GM12891 (cell line): ENCODE results near the gene CDC42EP3.
A peak's percentile ranks its signal among the peaks of the same experiment; 100 is the strongest.

Experiments
- DNase-seq: peaks from one replicate; pipeline ENCODE4 v3.0.0; 2011; ENCODE audit warnings: low spot score; ENCODE audit not compliant: insufficient read length
- FAIRE-seq: peaks from 2 replicates; lab custom pipeline; 2011; peaks lifted over from hg19 to GRCh38; lab: Jason Lieb, UNC
- PAX5 ChIP-seq: IDR thresholded peaks from 2 replicates; pipeline ENCODE4 v1.6.1; 2011; ENCODE audit warnings: low read length, moderate library complexity, mild to moderate bottlenecking; ENCODE audit not compliant: insufficient read depth, severe bottlenecking
- POLR2A ChIP-seq: IDR thresholded peaks from 2 replicates; pipeline ENCODE4 v1.6.1; 2011; ENCODE audit warnings: low read depth, low read length, control low read depth
- POLR2AphosphoS5 ChIP-seq: IDR thresholded peaks from 2 replicates; pipeline ENCODE4 v1.6.1; 2011; ENCODE audit warnings: low read depth, low read length, control low read depth
- POU2F2 ChIP-seq: IDR thresholded peaks from 2 replicates; pipeline ENCODE4 v1.6.1; 2011; ENCODE audit warnings: low read depth, mild to moderate bottlenecking, control low read depth, low read length, moderate library complexity
- SPI1 ChIP-seq: IDR thresholded peaks from 2 replicates; pipeline ENCODE4 v1.6.1; 2011; ENCODE audit warnings: low read depth, low read length, control low read depth
- TAF1 ChIP-seq: IDR thresholded peaks from 2 replicates; pipeline ENCODE4 v1.6.1; 2011; ENCODE audit warnings: low read depth, low read length, control low read depth

The CDC42EP3 gene

DNA sequence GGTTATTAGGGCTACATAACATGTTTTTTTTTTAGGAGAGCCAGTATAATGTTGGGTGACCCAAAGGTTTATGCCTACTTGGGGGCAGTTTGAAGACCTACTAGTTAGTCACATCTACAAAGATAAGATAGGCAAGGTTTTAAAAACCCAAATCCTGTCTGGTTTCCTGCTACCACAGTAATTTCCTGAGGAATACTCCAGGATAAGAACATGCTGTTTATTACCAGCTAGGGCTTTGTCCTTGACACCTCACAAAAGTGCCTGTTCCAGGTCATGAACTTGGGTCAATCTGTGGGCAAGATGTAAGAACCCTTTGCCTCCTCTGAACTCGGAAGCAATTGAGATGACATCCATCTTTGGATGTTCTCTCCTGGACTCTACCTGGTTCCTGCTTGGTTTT lies 38.2 kb downstream of the CDC42EP3 start:
- DNase-seq (no peak), FAIRE-seq (peak; percentile 54)
- no peak for TF ChIP-seq POLR2AphosphoS5
- TF ChIP-seq TAF1, result no peak
- no peak for TF ChIP-seq SPI1
- no peak for TF ChIP-seq POU2F2
- TF ChIP-seq POLR2A, result no peak

DNA sequence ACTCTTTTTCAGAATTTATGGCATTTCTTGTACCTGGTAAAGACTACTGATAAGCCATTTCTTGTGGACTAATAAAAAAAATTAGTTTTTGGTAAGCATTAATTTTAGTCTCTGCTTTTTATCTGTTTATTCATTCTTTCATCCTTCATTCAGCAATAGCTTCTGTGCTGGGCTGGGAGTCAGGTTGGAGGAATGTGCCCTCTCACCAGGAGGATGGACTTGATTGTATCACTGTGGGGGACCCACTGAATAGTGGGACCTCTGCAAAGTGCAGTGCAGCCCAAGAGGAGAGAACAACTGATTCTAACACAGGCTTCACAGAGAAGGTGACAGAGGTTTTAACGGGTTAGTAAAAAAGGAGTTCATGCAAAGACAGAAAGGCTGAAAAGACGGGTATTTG lies 39.1 kb downstream of the CDC42EP3 start:
- no peak for DNase-seq
- no peak for TF ChIP-seq PAX5
- TF ChIP-seq SPI1, result no peak
- TF ChIP-seq POU2F2, result no peak
- no peak for TF ChIP-seq POLR2A
- no peak for TF ChIP-seq POLR2AphosphoS5
- no peak for TF ChIP-seq TAF1
- FAIRE-seq, result no peak

DNA sequence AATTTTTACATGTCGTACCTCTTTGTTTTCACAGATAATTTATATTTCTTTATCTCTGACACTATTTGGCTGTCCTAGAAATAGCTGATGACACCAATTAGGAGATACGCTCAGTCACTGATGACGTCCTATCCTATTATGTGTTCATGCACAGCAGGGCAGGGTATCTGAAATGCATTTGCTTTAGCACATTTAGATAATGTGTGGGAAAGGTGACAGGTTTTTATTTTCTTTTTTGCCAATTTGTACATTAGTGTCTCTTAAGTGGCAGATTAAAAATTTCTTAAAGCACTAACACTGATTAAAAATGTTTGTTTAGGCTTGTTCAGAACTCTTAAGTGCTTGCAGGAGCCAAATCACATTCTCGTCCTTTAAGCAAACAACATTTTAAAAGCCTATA lies 39.7 kb downstream of the CDC42EP3 start:
- FAIRE-seq (no peak), DNase-seq (no peak)

DNA sequence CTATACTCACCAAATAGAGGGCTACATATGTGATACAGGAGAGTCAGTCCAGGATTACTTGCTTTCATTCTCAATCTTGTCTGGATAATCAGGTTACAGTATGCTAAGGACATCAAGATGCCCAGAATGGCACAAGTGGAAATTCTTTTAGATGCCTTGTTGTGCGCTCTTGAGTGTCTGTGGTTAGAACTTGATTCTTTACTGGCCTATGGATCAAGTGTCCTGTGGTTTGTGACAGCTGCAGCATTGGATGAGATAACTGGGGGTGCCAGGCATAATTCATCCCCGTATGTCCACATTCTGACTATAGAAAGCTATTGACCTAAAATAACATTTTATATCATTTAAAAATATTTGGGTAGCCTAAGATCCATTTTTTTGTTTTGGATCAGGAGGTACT lies 40.1 kb downstream of the CDC42EP3 start:
- DNase-seq (no peak), FAIRE-seq (no peak)
- TF ChIP-seq SPI1, result no peak

More for the DNA sequence above, 39.7 kb downstream of the CDC42EP3 start:
- TF ChIP-seq POLR2AphosphoS5, result no peak

DNA sequence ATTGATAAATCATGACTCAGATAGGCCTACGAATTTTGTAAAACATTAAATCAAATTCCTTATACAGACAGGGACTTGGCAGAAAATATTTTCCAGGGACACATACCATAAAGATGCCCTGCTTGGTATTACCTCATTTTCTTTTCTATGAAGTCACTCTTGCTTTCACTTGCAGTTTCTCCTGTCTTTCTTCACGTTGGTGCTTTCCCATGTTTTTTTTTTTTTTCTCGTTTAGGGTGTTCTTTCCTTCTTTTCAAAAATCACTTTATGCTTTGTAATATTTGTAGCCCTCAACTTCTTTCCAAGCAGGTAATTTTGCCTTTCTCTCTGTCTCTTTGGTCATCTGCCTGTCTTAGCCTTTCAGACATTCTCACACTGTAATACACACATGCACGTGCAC lies 40.7 kb downstream of the CDC42EP3 start:
- TF ChIP-seq POU2F2 (no peak), SPI1 (no peak), POLR2A (no peak; the same call in 1 of the 2 replicates), TAF1 (no peak), PAX5 (no peak)
- no peak for FAIRE-seq
- no peak for DNase-seq

DNA sequence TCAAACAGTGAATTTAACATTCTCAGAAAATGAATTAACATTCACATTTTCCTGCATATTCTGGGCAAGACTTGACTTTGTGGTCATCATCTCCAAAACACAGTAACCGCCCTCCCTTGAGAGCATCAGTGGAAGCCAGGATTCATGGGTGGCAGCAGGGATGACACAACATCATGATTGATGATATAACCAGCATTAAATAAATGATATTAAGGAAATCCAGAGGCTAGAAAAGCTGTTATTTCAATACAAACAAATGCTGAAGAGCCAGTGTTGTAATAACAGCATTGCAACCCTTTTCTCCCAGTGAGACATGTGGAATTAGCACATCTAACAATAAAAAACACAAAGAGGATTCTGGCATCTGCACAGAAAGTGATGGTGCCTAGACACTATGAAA lies 41.1 kb downstream of the CDC42EP3 start:
- DNase-seq (no peak), FAIRE-seq (no peak)
- no peak for TF ChIP-seq PAX5
- no peak for TF ChIP-seq POU2F2
- TF ChIP-seq POLR2A, result no peak
- TF ChIP-seq SPI1, result no peak
- TF ChIP-seq TAF1, result no peak
- TF ChIP-seq POLR2AphosphoS5, result no peak

DNA sequence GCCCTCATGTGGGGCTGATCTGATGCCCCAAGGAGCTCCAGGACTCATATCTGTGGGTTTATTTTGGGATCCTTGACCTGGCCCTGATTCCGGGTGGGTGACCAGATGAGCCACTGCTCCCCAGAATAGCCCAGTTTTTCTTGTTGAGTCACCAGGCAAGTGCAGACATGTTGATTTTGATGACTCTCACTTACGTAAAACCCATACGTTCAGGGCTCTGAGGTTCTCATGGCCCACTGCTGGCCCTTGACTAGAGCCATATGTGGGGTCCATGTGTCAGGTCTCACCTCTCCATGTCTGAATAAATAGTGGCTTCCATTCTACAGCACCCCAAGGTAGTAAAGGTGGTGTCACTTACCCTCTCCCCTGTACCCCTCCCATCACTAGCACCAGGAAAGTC lies 41.9 kb downstream of the CDC42EP3 start:
- no peak for DNase-seq
- no peak for FAIRE-seq
- TF ChIP-seq POLR2A, result peak; percentile 70
- TF ChIP-seq POU2F2, result 0 out of 2 replicates have a peak, but pooled peaks have one; percentile 10
- TF ChIP-seq SPI1, result no peak
- no peak for TF ChIP-seq TAF1

DNA sequence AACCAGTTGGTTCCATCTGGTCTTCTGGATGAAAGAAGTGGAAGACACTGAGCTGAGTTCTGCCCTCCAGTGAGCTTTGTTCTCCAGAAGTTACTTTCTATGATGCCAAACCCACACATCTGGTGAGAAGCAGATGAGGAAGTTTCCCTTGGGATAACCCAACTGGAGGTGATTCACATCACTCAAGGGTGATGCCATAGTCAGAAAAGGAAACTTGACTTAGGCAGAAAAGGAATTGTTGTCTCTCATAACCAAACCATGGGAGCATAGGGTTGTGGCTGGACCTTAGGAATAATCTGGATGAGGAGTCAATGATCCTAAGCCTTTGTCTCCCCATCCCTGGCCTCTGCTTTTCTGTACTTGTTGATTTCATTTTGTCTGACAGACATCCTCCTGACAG lies 43.7 kb downstream of the CDC42EP3 start:
- no peak for TF ChIP-seq SPI1
- peak; percentile 49; the same call in 1 of the 2 replicates for TF ChIP-seq POLR2A
- no peak for TF ChIP-seq TAF1
- no peak for TF ChIP-seq PAX5
- peak; percentile 33; the same call in 1 of the 2 replicates for TF ChIP-seq POLR2AphosphoS5
- no peak for TF ChIP-seq POU2F2
- DNase-seq, result no peak
- FAIRE-seq, result peak; percentile 69

DNA sequence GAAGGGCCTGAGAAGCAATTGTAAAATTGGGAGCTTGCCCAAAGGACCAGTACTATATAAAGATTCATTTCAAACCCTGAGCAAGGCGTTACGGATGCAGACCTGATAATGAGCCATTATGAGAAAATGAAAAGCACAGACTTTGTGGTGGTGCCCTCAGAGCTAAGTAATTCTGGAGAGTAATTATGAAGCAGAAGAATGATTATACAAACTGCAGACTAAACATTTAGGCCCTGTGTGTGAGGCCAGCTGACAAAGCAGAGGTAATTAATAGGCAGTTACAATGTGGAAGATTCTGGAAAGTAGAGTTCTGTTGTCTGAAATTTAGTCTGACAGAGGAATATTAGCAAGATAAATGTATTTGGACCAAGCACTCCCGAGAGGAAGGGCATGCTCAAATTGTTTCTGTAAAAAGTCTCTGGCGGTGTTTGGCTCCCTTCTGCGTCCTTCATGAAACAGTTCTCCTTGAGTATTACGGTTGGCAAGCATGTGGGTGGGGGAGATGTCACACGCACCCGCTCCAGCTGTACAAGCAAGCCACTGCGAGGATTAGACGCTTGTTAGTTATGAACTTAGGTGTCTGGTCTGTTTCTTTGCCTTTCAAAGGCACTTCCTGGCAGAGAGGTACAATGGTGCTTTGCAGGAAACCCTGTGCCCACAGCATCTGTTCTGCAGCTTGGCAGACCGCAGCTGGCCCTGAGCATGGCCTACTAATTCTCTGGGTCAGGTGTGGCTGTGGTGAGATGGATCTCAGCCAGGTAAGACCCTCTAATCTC lies 45.5 kb downstream of the CDC42EP3 start:
- FAIRE-seq, result peak; percentile 90
- TF ChIP-seq POU2F2 (peak; percentile 30; the same call in 1 of the 2 replicates), TAF1 (peak; percentile 59; the same call in 1 of the 2 replicates), SPI1 (peak; percentile 21; the same call in 1 of the 2 replicates), POLR2A (peak; percentile 69), PAX5 (no peak), POLR2AphosphoS5 (peak; percentile 67; the same call in 1 of the 2 replicates)
- DNase-seq, result no peak

DNA sequence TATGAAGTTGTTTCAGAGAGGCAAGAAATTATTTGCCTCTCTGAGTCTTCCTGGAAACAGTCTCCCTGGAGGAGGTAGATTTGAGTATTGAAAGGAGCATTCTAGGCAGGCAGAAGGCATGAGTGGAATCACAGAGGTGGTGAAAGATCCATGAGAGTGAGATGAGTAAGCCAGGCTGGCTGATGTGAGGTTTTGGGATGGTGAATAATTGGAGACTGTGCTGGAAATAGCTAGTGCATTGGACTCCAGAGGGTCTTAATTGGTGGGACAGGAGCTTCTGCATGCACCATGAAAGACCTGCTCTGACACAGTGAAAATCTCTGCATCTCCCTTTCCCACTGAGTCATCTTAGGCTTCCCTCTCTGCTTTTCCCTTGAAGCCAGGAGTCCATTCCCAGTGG lies 46.3 kb downstream of the CDC42EP3 start:
- TF ChIP-seq POU2F2 (no peak), PAX5 (no peak), POLR2A (0 out of 2 replicates have a peak, but pooled peaks have one; percentile 59), POLR2AphosphoS5 (peak; percentile 45; the same call in 1 of the 2 replicates), TAF1 (no peak)
- DNase-seq, result no peak
- FAIRE-seq, result peak; percentile 45
